ENCODE measurements around the gene CFAP46. TPM values are rescaled to one million over a fixed set of nuclear protein-coding genes. Genes with fewer than 3 reads are reported as not detected.
A peak's percentile ranks its signal among the peaks of the same experiment; 100 is the strongest.

Gene CFAP46
- total RNA-seq, 4 donors from 2014 or later, result not detected

DNA sequence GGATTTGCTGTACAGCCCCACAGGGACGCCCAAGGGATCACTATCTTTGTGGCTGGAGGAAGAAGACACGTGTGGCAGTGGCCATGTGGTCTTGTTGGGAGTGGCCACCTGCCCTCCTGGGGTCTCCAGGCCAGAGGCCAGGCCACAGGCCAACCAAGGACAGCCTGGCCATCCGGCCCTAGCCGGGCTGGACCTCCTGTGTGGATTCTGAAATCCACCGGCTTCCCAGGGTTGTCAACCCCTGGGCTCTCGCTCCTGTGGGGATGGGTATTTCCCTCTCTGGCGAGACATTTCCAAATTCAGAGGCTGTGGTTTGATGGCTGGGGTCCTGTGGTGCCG, 31.5 kb upstream of the CFAP46 start:
- DNase-seq, result peak in 2 of 3 donors; percentile 10 to 28
- H3K27me3 ChIP-seq, result no peaks in the 10 kb centered on the region
- H3K27ac ChIP-seq, result no peak overlapping the region
- H3K9me3 ChIP-seq, result no peaks in the 10 kb centered on the region
- no peaks in the 10 kb centered on the region for H3K4me1 ChIP-seq
- no peaks in the 10 kb centered on the region for H3K36me3 ChIP-seq
- no peak overlapping the region for H3K4me3 ChIP-seq
- TF ChIP-seq CTCF (IDR thresholded peaks at IDR 0.05) (no peak), POLR2A (IDR thresholded peaks at IDR 0.05) (no peak)

- TF ChIP-seq CTCF (IDR thresholded peaks at IDR 0.05) (no peak), POLR2A (IDR thresholded peaks at IDR 0.05) (no peak)
- Histone ChIP-seq H3K27ac (no peak overlapping the region), H3K4me1 (no peaks in the 10 kb centered on the region), H3K9me3 (no peaks in the 10 kb centered on the region), H3K4me3 (no peak overlapping the region), H3K36me3 (no peaks in the 10 kb centered on the region), H3K27me3 (no peaks in the 10 kb centered on the region)
- DNase-seq, result peak in 1 of 3 donors; percentile 31
These were observed 30.9 kb upstream of the CFAP46 start for GRCh38 chr10:132972986-132973902.

DNA sequence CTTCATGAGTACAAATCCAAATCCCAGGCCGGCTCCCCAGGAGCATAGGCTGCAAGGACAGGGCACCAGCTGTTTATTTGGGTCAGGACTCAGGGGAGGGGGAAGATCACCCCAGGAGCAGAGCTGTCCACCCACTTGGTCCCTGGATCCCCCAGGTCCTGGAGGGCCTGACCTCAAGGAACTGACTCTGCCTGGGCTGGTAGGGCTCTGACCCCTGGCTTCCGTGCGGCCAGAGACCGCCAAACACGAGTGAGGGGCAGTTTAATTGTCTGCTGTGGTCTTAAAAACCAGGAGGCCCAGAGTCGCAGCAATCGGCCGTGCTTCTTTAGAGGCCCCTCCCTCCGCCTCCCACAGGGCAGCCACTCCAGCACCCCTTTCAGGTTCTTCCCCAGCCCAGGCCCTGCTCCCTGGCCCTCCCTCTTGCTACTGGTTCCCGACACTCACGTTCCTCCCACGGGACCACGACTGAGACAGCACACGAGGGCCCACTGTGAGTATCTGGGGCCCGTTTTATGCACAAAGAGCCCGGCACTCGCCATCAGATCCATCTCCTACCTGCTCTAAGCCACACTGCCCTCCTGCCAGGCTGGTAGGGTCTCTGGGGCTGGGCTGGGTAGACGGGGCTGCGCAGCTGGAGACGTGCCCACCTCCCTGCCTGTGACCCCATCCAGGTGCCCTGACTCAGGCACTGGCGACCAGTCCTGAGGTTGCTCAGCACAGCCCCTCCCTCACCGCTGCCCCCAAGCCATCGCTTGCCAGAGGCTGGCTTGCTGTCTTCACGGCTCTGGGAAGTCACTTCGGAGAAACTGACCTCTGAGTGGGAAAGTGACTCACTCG, 30.0 kb upstream of the CFAP46 start:
- DNase-seq, result peak in 1 of 3 donors; percentile 46

GRCh38 chr10:132971448-132972148, 29.2 kb upstream of the CFAP46 start:
- H3K36me3 ChIP-seq, result no peaks in the 10 kb centered on the region
- H3K27ac ChIP-seq, result no peak overlapping the region
- TF ChIP-seq POLR2A (IDR thresholded peaks at IDR 0.05) (no peak), CTCF (IDR thresholded peaks at IDR 0.05) (no peak)
- no peak overlapping the region for H3K4me3 ChIP-seq
- H3K9me3 ChIP-seq, result no peaks in the 10 kb centered on the region
- no peaks in the 10 kb centered on the region for H3K27me3 ChIP-seq
- no peaks in the 10 kb centered on the region for H3K4me1 ChIP-seq
- peak in 1 of 3 donors; percentile 39 for DNase-seq

More for the DNA sequence above, 30.0 kb upstream of the CFAP46 start:
- Histone ChIP-seq H3K4me1 (no peaks in the 10 kb centered on the region), H3K27ac (no peak overlapping the region), H3K4me3 (no peak overlapping the region), H3K9me3 (no peaks in the 10 kb centered on the region), H3K36me3 (no peaks in the 10 kb centered on the region), H3K27me3 (no peaks in the 10 kb centered on the region)
- no peak for TF ChIP-seq CTCF (IDR thresholded peaks at IDR 0.05)
- TF ChIP-seq POLR2A (IDR thresholded peaks at IDR 0.05), result no peak

DNA sequence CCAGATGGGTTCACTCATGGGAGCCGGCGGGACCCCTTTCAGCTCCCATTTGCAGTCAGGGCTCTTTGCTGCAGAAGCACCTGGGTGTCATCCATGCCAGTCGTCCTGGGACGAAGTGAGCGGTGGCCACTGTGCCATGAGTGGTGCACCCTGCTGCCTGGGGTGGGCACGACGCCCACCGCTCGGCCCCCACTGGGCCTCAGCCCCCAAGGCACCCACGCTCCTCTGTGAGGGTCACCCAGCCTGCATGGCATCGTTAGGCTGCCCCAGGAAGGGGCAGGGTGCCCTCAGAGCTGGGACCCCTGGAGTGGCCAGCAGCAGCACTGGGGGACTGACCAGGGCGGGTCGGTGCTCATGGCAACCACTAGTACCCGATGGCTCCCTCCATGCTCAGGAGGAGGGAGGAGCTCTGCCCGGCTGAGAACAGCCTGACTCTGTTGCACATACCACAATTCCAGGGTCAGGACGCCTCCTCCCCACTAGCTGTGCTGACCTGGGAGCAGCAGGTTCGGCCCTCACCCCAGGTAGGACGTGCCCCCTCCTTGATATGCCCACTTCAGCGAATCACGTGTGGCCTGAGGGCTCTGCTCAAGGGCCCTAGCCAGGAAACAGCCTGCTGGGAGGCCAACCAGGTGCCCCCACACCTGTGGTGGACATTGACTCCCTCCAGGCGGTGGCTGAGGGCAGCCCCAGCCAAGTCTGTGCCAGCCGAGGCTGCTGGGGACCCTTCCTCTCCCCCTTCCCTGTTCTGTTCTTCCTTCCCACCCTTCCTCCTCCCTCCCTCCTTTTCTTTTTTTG, 28.5 kb upstream of the CFAP46 start:
- Histone ChIP-seq H3K27ac (no peak overlapping the region), H3K4me1 (no peaks in the 10 kb centered on the region), H3K36me3 (no peaks in the 10 kb centered on the region), H3K27me3 (no peaks in the 10 kb centered on the region), H3K4me3 (no peak overlapping the region), H3K9me3 (no peaks in the 10 kb centered on the region)
- peak in 1 of 3 donors; percentile 30 for DNase-seq
- TF ChIP-seq POLR2A (IDR thresholded peaks at IDR 0.05) (no peak), CTCF (IDR thresholded peaks at IDR 0.05) (no peak)

Data from Peyer's patch (tissue), 4 donors.